Measurements from ENCODE around the gene CUL4A.

DNA sequence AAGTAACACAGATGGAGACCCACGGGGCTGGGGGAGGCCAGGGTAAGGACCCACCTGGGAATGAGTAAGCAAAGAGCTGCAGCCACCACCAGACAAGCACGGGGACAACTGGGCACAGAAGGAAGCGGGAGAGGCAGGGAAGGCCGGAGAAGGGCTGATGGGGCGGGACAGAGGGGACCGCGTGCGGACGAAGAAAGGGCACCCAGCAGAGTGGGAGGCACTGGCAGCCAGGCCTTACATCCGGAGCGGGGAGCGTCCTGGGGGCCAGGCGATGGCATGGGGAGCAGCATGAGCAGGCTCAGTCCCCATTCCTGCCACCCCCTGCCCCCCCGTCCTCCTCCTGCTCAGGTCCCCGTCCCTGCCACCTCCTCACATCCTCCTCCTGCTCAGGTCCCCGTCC lies 48.0 kb upstream of the CUL4A start:
- TF ChIP-seq CTCF (IDR thresholded peaks at IDR 0.05; ENCODE audit: low read depth, low read length) (no peak), EZH2phosphoT487 (IDR thresholded peaks at IDR 0.05; ENCODE audit: low read depth) (no peak)

Measured in OCI-LY3 (cell line).